Upper lobe of left lung (tissue), 4 donors: Measurements from ENCODE around the gene SYT7.

Experiments
- POLR2A ChIP-seq, 4 donors: fragments of 450-650 bp; IDR thresholded peaks; one replicate each; pipeline ENCODE4 v1.5.1; 2016 to 2017; ENCODE audit warnings: antibody characterized with exemption in 4 of 4, mild to moderate bottlenecking in 2 of 4
- POLR2AphosphoS5 ChIP-seq, 2 donors: sonication (generic); formaldehyde crosslinking; IDR thresholded peaks; one replicate each; pipeline ENCODE4 v1.5.1; 2017; ENCODE audit warnings: antibody characterized with exemption in 2 of 2
- TF ChIP-seq, protein P1 (sequence below), 6 experiments: fragments of 450-650 bp in 4 of 6; fragments of 200-600 bp in 2 of 6; sonication (generic) in 2 of 6; IDR thresholded peaks; one replicate each; pipeline ENCODE4 v1.5.1; 2016 to 2019; ENCODE audit warnings: antibody characterized with exemption in 6 of 6

DNA sequence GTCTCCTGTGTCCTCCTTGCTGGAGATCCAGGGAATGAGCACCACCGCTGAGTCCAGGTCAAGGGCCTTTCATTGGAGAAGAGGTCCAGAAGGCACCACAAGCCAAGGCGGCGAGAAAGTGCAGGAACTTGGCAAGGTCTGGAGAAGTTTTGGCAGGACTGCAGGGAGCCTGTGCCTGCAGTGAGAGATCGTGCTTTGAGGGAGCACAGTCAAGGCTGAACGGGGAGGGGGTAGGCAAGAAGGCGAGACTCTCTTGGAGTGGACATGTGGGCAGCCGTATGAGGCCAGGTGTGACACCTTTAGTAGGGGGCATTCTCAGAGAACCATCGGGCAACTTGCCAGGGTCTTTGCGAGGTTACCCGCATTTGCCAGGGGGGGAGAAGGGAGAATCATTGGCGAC, 41.9 kb downstream of the SYT7 start:
- no peak for TF ChIP-seq POLR2AphosphoS5 (IDR thresholded peaks at IDR 0.05)
- TF ChIP-seq POLR2A (IDR thresholded peaks at IDR 0.05): no peak
- TF ChIP-seq, protein P1, sequence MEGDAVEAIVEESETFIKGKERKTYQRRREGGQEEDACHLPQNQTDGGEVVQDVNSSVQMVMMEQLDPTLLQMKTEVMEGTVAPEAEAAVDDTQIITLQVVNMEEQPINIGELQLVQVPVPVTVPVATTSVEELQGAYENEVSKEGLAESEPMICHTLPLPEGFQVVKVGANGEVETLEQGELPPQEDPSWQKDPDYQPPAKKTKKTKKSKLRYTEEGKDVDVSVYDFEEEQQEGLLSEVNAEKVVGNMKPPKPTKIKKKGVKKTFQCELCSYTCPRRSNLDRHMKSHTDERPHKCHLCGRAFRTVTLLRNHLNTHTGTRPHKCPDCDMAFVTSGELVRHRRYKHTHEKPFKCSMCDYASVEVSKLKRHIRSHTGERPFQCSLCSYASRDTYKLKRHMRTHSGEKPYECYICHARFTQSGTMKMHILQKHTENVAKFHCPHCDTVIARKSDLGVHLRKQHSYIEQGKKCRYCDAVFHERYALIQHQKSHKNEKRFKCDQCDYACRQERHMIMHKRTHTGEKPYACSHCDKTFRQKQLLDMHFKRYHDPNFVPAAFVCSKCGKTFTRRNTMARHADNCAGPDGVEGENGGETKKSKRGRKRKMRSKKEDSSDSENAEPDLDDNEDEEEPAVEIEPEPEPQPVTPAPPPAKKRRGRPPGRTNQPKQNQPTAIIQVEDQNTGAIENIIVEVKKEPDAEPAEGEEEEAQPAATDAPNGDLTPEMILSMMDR (IDR thresholded peaks at IDR 0.05): no peak
